GM21576 (cell line): Measurements from ENCODE around the gene BCAS3.
"Not testable (repeated sequence)": the region's sequence is repeated elsewhere in the genome, so short reads cannot be mapped to it uniquely, and the experiment has no call there.

ENCODE experiments used
- ATAC-seq: cut with Tn5 transposase; IDR thresholded peaks from one replicate; pipeline ENCODE4 v1.9.1; 2021; ENCODE audit warnings: mild to moderate bottlenecking, moderate library complexity; ENCODE audit not compliant: unreplicated experiment

The BCAS3 gene

DNA sequence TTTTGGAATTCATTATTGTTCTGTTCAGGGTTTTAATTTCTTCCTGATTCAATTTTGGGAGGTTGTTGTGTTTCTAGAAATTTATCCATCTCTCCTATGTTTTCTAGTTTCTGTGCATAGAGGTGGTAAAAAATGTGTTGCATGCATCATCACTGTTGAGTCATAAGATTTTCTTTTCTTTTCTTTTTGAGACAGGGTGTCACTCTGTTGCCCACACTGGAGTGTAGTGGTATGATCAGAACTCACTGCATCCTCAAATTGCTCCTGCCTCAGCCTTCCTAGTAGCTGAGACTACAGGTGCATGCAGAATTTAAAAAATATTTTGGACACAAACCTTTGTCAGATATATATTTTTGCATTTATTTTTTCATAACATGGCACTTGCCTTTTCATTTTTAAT, 184.8 kb downstream of the BCAS3 start:
- ATAC-seq, result no peak

DNA sequence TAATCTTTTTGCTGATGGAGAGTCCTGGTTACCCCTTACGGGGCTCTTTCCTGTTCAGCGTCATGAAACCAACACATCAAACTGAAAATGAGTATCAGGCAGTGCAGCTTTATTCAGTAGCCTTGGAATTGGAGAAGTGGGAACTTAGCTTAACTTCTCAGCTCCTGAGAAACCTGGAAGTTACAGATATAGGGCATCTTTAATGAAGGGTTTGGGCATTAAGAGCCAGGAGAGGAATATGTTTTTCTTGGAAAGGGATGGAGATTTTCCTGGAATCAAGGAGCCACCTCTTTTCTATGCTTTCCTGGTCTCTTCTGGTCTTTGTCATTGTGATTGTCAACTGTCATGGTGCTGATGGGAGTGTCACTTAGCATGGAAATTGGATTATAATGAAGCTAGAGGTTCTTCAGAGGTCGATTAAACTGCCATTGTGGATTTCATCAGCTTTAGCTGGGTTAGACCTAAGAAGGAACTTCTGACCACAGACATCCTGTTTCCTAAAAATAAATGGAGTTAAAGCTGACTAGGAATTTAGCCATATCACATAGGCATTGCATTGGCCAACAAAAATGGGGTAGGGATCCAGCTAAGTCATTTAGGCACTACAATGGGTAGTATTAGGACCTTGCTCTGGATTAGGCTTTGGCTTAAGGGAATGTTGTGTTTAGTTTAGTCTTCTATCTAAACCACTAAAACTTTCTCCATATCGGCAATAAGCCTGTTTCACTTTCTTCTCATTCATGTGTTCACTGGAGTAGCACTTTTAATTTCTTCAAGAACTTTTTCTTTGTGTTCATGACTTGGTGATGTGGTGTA, 186.4 kb downstream of the BCAS3 start:
- no peak for ATAC-seq

DNA sequence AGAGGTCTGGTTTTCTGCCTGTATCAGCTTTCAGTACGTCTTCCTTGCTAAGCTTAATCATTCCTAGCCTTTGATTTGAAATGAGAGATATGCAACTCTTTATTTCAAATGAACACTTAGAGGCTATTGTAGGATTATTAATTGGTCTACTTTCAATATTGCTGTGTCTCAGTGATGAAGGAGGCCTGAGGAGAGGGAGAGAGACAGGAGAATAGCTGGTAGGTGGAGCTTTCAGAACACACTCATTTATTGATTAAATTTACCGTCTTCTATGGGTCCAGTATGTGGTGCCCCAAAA, 187.0 kb downstream of the BCAS3 start:
- ATAC-seq, result no peak

DNA sequence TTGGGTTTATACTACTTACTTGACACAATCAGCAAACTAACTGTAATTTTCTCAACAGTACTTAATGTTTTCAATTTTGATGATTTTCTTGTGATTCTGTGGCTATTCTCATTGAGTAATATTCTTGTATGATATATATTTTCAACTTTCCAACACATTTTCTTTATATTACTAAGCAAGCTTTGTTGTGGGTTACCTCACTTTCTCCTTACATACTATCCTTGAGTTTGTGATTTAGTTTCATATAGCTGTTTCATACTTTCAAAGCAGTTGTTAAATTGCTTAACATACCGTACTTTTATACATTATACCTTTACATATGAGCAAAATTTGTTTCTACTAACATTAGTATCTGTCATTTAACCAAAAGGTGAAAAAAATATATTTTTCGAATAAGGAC, 197.1 kb downstream of the BCAS3 start:
- ATAC-seq, result no peak

DNA sequence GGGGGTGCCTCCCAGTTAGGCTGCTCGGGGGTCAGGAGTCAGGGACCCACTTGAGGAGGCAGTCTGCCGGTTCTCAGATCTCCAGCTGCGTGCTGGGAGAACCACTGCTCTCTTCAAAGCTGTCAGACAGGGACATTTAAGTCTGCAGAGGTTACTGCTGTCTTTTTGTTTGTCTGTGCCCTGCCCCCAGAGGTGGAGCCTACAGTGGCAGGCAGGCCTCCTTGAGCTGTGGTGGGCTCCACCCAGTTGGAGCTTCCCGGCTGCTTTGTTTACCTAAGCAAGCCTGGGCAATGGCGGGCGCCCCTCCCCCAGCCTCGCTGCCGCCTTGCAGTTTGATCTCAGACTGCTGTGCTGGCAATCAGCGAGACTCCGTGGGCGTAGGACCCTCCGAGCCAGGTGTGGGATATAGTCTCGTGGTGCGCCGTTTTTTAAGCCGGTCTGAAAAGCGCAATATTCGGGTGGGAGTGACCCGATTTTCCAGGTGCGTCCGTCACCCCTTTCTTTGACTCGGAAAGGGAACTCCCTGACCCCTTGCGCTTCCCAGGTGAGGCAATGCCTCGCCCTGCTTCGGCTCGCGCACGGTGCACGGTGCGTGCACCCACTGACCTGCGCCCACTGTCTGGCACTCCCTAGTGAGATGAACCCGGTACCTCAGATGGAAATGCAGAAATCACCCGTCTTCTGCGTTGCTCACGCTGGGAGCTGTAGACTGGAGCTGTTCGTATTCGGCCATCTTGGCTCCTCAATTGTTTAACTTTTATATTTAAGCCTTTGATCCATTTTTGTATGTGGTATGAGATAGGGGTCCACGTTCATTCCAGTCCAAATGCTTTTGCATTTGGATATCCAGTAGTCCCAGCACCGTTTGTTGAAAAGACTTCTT, 209.3 kb downstream of the BCAS3 start:
- ATAC-seq, result not testable (repeated sequence)

DNA sequence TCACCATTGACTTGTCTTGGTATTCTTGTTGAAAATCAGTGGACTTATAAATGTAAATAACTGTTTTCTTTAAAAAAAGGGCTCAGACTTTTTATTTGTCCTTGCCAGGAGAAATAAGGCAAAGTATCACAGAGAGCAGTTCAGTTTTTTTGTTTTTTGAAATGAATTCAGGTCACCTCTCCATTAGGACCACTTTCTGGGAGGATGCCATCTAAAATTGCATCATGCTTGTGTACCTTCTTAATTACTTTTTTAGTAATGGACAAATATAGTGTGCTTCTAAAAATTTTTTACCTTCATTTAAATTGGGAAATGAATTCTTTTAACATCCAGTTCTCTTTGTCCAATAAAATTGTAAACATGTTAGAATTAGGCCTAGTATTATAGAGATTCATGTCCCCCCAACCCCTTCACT, 210.0 kb downstream of the BCAS3 start:
- no peak for ATAC-seq

DNA sequence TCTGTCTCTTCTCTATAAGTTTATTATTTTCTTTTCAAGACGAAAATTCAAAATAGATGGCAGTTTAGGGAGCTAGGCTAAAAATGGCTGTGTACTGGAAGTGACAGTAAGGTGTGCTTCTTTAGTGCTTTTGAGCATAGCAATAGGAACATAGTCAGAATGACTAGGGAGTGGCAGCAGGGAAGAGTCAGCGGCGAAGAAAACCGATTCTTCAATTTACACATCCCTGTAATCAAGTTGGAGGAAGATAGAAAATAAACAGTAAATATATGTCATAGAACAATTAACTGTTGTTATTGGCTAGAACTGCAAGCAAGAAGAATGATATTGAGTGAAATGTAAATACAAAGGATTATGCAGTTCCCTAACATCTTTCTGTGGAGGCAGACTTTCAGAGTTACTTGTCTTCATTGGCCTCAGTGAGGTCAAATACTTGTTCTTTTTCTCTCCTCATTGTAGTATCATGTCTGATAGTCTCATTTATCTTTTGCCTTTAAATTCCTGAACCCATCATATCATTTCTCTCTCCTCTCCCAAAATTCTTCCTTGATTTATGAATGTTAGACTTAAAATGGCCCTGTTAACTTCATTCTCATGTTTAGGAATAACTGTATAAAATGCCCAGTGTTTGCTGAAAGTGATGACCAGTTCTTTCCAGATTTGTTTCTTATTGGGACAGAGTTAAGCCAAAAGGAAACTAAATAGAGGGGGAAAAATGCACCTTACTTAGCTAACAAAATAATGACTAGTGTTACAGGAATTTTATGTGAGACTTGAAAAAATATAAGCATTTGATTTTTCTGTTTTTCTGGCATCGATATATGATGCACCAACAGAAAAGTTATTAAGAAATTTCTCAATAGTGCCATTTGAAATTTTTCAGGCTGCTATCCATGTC, 211.4 kb downstream of the BCAS3 start:
- no peak for ATAC-seq

DNA sequence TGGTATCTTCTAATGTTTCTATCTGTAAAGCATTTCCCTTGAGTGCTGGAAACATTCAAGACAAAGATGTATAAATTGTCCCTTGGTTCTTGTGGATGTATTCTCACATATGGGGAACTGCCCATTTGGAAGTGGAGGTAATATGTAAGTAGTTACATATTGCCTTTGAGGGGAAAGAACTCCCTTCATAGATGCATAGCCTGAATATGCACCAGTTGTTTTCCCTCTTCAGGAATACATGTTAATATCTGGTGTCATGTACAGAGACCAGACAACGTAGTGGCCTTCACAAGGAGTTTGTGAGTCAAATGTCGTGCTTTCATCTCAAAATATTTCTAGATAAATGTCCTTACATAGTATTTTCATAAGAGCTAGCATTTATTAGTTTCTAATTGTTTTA, 213.5 kb downstream of the BCAS3 start:
- no peak for ATAC-seq

DNA sequence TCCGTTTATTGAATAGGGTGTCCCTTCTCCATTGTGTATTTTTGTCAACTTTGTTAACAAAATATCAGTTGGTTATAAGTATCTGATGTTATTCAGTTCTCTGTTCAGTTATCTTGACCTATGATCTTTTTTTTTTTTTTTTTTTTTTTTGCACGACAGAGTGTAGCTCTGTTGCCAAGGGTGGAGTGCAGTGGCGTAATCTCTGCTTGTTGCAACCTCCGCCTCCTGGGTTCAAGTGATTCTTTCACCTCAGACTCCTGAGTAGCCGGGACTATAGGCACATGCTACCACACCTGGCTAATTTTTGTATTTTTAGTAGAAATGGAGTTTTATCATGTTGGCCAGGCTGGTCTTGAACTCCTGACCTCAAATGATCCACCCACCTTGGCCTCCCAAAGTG, 215.8 kb downstream of the BCAS3 start:
- ATAC-seq, result no peak

DNA sequence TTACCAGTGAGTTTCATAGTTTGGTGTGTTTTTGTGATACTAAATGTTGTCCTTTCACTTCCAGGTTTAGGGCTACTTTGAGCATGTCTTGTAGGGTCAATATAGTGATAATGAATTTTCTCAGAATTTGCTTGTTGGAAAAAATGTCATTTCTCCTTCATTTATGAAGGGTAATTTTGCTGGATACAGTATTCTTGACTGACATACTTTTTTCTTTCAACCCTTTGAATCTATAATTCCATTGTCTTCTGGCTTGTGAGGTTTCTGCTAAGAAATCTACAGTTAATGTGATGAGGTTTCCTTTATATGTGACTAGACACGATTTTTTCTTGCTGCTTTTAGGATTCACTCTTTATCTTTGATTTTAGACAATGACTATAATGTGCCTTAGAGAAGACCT, 219.3 kb downstream of the BCAS3 start:
- ATAC-seq, result no peak

DNA sequence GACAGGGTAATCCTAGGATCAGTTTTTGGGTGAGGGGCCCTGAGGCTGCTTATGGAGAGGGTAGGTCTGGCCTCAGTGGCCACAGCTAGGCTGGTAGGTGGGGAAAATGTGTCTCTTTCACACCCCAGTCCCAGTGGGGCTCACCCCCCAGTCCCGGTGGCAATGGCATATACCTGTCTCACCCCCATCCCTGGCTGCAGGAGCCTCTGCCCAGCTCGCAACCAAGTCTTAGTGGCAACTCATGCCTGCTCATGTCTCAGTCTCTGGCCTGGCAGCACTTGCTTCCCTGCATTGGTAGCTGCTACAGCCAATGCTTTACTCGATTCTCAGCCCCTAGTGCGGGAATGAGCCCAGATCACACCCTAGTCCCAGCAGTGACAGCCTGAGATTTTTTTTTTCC, 221.5 kb downstream of the BCAS3 start:
- ATAC-seq, result no peak

DNA sequence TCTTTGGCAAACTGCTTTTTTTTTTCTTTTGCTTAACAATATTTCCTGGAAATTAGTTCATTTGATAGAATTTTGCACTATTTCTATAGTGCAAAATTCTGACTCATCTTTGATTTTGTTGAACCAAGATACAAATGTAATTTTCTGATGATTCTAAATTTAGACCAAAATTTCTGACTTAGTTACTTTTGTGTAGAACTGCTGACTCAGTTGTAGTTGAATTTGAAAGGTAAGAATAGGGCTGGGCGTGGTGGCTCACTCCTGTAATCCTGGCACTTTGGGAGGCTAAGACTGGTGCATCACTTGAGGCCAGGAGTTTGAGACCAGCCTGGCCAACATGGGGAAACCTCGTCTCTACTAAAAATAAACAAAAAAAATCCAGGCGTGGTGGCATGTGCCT, 223.0 kb downstream of the BCAS3 start:
- ATAC-seq, result no peak

DNA sequence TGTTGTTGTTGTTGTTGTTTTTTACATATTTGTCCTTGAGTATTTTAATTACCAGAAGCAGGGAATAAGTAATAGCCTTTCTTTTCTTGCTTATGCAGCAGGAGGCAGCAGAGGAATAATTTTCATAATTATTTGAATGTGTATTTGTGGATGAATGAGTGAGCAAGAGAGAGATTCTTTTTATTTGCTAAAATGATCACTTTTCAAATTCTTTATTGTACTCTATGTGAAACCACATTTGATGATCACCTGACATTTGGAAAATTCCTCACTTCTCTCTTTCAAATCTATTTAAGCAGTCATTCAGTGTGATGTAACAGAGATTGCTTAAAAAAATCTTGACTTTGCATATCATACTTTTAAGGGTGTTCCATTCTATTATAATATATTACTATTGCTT, 223.6 kb downstream of the BCAS3 start:
- no peak for ATAC-seq

DNA sequence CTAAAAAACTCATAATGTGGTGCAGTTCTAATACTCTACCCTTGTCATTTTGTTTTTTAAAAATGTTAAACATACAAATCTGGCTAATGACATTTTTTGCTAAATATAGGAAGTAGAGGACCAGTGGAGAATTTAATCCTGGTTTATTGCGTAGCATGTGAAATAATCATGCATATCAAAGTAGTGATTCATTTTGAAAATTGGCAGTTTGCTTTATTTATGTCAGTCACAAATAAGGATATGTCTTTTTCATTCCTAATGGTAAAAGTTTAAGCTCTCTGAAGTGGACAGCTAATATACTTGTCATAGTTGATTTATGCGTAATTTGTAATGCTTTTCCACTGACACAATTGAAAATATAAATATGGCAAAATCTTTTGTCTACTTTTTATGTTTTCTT, 224.2 kb downstream of the BCAS3 start:
- ATAC-seq, result no peak

DNA sequence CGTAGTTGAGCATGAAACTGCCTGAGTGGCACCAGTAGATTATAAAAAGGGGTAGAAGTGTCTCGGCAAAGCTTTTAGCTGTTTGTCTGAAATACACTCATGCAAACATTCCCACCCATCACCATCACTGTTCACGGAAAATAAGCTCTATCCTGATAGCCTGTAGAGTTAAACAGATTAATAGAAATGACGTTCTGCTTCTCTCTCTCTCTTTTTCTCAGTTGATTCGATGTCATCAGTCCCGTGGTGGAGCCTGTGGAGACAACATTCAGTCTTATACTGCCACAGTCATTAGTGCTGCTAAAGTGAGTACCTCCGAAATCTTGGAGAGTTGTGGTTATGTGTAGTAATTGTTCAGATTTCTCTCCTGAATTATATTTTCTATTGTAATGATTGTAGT, 224.7 kb downstream of the BCAS3 start:
- no peak for ATAC-seq

DNA sequence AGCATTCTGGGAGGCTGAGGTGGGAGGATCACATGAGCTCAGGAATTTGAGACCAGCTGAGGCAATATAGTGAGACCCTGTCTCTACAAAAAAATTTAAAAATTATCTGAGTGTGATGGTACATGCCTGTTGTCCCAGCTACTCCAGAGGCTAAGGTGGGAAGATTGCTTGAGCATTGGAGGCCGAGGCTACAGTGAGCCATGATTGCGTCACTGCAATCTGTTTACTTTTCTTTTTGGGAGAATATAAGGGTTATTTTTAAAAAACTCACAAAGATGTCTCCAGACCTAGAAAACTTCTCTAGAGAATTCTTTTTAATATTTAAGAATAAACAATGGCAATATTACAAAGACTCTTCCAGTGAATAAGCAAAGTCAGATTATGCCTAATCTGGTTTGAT, 226.9 kb downstream of the BCAS3 start:
- no peak for ATAC-seq

DNA sequence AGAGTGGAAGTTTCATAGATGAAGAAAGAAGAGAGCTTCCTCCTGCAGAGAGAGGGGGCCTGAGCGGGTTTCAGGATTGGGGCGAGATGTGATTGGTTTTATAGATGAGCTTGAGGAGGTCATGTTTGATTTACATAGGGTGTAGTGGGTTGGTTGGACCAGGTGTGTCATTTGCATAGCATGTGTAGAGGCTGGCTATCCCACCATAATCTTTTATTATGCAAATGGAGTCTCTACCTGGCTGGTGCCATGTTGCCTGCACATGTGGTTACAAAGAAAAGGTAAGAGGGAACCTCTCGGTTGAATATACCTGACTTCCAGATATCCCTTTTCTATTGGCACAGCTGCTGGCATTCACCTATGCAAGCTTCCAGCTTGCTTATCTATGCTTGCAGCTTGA, 228.1 kb downstream of the BCAS3 start:
- ATAC-seq, result no peak

DNA sequence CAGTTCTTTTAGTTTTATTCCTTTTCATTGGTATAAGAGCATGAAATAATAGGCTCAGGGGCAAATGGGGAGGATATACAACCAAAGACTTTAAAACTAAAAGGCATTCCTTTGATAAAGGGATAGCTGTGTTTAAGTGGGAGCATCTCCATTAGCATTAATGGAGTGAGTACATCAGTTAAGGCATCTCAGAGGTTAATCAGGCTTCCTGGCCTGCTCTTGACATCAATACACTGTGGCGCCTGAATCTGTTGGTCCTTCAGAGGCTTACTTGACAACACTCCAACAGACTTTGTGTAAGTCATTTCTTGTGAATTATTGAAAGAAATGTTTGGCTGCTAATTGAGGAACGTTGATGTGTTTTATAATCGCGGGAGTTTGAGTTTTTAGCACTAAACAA, 230.7 kb downstream of the BCAS3 start:
- no peak for ATAC-seq

DNA sequence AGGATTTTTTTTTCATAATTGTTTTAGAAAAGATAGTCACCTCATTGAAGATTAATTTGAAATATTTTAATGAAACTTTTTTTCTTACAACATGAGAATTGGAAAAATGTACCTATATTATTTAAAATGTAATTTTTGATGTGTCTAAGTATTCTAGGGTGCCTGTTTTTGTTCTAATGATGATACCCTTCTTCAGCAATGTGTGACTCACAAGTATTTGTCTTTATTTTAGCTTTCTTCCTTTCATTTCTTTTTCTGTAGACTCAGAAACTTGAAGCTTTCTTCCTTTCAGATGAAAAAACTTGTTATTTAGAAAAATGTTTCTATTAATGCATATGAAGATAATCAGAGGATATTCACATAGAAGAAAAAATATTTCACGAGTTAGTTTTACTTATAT, 231.8 kb downstream of the BCAS3 start:
- ATAC-seq, result no peak

DNA sequence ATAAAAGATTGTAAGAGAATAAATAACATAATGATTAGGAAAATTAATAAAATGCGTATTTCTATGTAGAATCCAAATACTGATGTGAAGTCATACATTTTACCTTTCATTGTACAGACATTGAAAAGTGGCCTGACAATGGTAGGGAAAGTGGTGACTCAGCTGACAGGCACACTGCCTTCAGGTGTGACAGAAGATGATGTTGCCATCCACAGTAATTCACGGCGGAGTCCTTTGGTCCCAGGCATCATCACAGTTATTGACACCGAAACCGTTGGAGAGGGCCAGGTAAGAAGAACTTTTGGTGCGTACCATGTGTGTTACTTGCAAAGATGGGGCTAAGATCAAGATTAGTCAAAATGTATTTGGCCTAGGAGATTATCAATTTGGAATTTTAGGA, 232.8 kb downstream of the BCAS3 start:
- ATAC-seq, result no peak

DNA sequence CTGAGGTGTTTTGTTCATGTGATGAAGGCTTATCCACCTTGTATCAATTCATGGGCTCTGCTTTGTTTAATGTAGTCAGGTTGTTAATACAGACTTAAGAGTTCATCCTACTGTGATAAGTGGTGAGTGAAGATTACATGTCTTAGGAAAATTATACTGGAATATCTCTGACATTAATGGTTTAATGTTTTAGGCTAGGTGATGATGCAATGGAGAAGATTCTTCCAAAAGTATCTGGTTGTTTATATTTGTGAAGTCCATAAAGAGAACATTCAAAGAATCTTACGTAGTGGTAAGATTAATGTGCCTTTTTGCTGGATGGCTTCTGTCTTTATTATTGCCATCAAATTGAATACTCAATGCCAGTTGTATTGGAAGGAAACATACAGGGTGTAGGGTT, 236.4 kb downstream of the BCAS3 start:
- ATAC-seq, result no peak
